Measurements from ENCODE around the gene RUNX2. TPM values are rescaled to one million over a fixed set of nuclear protein-coding genes. Genes with fewer than 3 reads are reported as not detected.

RUNX2 gene
- total and polyA plus RNA-seq, 10 donors = 0.86 to 9.4 (median 6.6) TPM

GRCh38 chr6:45314146-45314545 lies 14.0 kb upstream of the RUNX2 start:
- no peaks in the 10 kb centered on the region for H3K9me3 ChIP-seq
- intact Hi-C loops (cut with DNase I; ENCODE audit: low total_unique reads) = no loop called here
- TF ChIP-seq POLR2AphosphoS5 (IDR thresholded peaks at IDR 0.05) (no peak), POLR2A (IDR thresholded peaks at IDR 0.05) (no peak), CTCF (IDR thresholded peaks at IDR 0.05 in 8 of 11, conservative IDR thresholded peaks at IDR 0.05 in 3 of 11) (no peak)
- no peaks in the 10 kb centered on the region for H3K27me3 ChIP-seq (replicated peaks in 1 of 7)
- H3K4me3 ChIP-seq = no peak overlapping the region
- no peak overlapping the region for H3K27ac ChIP-seq
- H3K4me1 ChIP-seq = peaks cover 0 to 16% (median 5%) of the 10 kb centered on the region in 6 donors
- H3K36me3 ChIP-seq = no peaks in the 10 kb centered on the region
- WGBS, 5 donors = 49 to 67% (median 63%) methylated on average over 5 of the region's 5 CpGs
- DNase-seq = no peak

DNA sequence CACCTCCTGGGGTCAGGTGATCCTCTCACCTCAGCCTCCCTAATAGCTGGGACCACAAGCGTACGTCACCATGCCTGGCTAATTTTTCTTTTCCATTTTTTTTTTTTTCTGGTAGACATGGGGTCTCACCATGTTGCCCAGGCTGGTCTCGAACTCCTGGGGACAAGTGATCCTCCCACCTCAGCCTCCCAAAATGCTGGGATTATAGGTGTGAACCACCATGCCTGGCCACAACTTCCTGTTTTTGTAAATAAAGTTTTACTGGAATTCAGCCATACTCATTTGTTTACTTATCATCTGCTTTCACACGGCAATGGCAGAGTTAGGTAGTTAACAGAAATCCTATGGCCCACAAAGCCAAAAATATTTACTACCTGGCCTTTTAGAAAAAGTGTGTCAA lies 7.8 kb upstream of the RUNX2 start:
- peaks cover 0 to 18% (median 0%) of the 10 kb centered on the region in 6 donors for H3K4me1 ChIP-seq
- no peak for DNase-seq
- TF ChIP-seq POLR2AphosphoS5 (IDR thresholded peaks at IDR 0.05) (no peak), CTCF (IDR thresholded peaks at IDR 0.05 in 8 of 11, conservative IDR thresholded peaks at IDR 0.05 in 3 of 11) (no peak), POLR2A (IDR thresholded peaks at IDR 0.05) (no peak)
- WGBS, 5 donors = 89 to 97% (median 94%) methylated on average over 4 of the region's 4 CpGs
- no peaks in the 10 kb centered on the region for H3K9me3 ChIP-seq
- no peaks in the 10 kb centered on the region for H3K27me3 ChIP-seq (replicated peaks in 1 of 7)
- intact Hi-C loops (cut with DNase I; ENCODE audit: low total_unique reads) = no loop called here
- H3K27ac ChIP-seq = no peak overlapping the region
- no peak overlapping the region for H3K4me3 ChIP-seq
- no peaks in the 10 kb centered on the region for H3K36me3 ChIP-seq

- intact Hi-C loops (cut with DNase I; ENCODE audit: low total_unique reads) = no loop called here
- Histone ChIP-seq H3K27me3 (replicated peaks in 1 of 7) (no peaks in the 10 kb centered on the region), H3K27ac (no peak overlapping the region), H3K9me3 (no peaks in the 10 kb centered on the region), H3K4me1 (peaks cover 0 to 22% (median 0%) of the 10 kb centered on the region in 6 donors), H3K4me3 (no peak overlapping the region), H3K36me3 (no peaks in the 10 kb centered on the region)
- no peak for DNase-seq
- WGBS, 5 donors = 20 to 39% (median 25%) methylated on average over 3 of the region's 3 CpGs
- TF ChIP-seq POLR2AphosphoS5 (IDR thresholded peaks at IDR 0.05) = no peak
- TF ChIP-seq CTCF (IDR thresholded peaks at IDR 0.05 in 8 of 11, conservative IDR thresholded peaks at IDR 0.05 in 3 of 11) = no peak
- no peak for TF ChIP-seq POLR2A (IDR thresholded peaks at IDR 0.05)
Measured at GRCh38 chr6:45323656-45324224, 4.4 kb upstream of the RUNX2 start.

DNA sequence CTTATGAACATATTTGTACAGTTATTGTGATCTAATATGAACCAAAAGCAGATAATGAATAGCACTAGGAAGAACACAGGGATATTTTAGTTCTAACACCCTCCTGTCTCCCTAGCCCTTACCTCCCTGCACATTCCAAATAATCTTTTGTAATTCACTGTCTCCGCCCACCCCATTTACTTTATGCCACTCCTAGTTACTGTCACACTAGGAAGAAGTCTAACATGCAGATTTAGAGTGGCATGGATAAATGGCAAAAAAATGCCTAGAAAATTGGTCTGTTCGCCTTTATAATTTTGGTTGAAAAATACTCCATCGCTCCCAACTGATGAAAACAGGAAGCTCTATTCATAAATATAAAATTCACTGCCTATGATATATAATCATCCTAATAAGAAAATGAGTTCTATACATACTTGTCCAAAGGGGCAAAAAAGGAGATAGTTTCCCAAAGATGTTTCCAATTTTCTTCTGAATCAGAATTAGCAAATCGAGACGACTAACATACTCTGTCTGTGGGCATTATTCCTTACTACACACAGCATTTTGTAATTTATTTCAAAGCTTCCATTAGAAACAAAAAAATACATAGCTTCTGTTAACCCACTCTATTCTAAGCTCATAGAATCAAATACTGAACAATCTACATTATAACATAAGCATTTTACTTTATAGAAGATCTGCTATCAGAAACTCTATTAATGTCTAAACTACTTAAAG lies 1.3 kb upstream of the RUNX2 start:
- no peaks in the 10 kb centered on the region for H3K9me3 ChIP-seq
- no peaks in the 10 kb centered on the region for H3K36me3 ChIP-seq
- TF ChIP-seq POLR2A (IDR thresholded peaks at IDR 0.05) (no peak), POLR2AphosphoS5 (IDR thresholded peaks at IDR 0.05) (no peak), CTCF (IDR thresholded peaks at IDR 0.05 in 8 of 11, conservative IDR thresholded peaks at IDR 0.05 in 3 of 11) (no peak)
- no peak for DNase-seq
- no peak overlapping the region for H3K4me3 ChIP-seq
- no peaks in the 10 kb centered on the region for H3K27me3 ChIP-seq (replicated peaks in 1 of 7)
- H3K4me1 ChIP-seq = peaks cover 0 to 22% (median 0%) of the 10 kb centered on the region in 6 donors
- intact Hi-C loops (cut with DNase I; ENCODE audit: low total_unique reads) = no loop called here
- H3K27ac ChIP-seq = no peak overlapping the region
- 74 to 83% (median 78%) methylated on average over 5 of the region's 5 CpGs for WGBS, 5 donors

Data from spleen (tissue), 11 donors.